GM12875 (cell line): ENCODE data around the gene MFSD6.
"Not testable (repeated sequence)": the region's sequence is repeated elsewhere in the genome, so short reads cannot be mapped to it uniquely, and the experiment has no call there.

Experiments used
- H3K4me3 ChIP-seq: one replicate; pipeline ENCODE4 v1.5.1; 2011; ENCODE audit warnings: low read depth, low read length, control low read depth
- TF ChIP-seq, protein P1 (sequence below): IDR thresholded peaks from 2 replicates; pipeline ENCODE4 v1.5.1; 2011; ENCODE audit warnings: low read depth, mild to moderate bottlenecking, control low read depth, inconsistent platforms, low read length, moderate library complexity, borderline replicate concordance; ENCODE audit not compliant: insufficient read depth

MFSD6 gene

DNA sequence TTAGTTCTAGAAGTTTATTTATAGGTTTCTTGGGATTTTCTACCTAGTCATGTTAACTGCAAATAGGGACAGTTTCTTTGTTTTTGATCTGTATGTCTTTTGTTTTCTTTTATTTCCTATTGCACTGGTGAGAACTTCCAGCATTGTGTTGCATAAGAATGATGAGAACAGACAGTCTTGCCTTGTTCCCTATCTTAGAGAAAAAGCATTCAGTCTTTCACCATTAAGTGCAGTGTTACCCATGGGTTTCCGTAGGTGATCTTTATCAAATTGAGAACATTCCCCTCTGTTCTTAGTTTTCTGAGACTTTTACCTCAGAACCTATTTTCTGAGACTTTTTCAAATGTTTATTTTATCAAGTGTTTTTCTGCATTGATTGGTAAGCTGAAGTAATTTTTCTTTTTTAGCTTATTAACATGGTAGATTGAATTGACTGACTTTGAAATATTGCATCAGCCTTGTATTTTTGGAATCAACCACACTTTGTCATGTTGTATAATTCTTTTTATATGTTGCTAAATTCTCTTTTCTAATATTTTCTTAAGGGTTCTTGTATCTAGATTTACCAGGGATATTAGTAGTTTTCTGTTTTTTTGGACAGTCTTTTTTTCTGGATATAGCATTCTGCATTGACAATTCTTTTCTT lies 17.2 kb downstream of the MFSD6 start:
- H3K4me3 ChIP-seq = no peak overlapping the region
- TF ChIP-seq, protein P1, sequence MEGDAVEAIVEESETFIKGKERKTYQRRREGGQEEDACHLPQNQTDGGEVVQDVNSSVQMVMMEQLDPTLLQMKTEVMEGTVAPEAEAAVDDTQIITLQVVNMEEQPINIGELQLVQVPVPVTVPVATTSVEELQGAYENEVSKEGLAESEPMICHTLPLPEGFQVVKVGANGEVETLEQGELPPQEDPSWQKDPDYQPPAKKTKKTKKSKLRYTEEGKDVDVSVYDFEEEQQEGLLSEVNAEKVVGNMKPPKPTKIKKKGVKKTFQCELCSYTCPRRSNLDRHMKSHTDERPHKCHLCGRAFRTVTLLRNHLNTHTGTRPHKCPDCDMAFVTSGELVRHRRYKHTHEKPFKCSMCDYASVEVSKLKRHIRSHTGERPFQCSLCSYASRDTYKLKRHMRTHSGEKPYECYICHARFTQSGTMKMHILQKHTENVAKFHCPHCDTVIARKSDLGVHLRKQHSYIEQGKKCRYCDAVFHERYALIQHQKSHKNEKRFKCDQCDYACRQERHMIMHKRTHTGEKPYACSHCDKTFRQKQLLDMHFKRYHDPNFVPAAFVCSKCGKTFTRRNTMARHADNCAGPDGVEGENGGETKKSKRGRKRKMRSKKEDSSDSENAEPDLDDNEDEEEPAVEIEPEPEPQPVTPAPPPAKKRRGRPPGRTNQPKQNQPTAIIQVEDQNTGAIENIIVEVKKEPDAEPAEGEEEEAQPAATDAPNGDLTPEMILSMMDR = no peak

DNA sequence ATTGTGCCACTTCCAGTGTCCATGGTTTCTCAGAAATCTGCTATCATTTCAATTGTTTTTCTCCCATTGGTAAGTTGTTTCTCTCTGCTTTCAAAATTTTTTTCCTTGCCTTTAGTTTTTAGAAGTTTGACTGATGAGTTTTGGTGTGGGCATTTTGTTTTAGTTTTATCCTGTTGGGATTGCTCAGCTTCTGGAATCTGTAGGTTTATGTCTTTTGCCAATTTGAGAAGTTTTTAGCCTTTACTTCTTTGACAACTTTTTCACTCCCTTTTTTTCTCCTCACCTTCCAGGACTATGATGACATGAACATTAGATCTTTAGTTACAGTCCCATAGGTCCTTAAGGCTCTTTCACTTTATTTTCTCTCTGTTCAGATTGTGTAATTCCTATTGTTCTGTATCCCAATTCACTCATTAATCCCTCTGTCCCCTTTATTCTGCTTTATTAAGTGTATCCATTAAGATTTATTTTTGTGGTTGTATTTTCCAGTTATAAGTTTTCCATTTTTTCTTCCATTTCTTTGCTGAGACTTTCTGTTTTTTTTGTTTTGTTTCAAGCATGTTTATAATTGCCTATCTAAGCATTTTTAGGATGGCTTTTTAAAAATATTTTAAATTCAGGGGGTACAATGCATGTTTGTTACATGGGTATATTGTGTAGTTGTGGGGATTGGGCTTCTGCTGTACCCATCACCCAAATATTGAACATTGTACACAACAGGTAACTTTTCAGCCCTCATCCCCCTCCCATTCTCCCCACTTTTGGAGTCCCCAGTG lies 17.9 kb downstream of the MFSD6 start:
- H3K4me3 ChIP-seq = no peak overlapping the region
- TF ChIP-seq, protein P1 = no peak

DNA sequence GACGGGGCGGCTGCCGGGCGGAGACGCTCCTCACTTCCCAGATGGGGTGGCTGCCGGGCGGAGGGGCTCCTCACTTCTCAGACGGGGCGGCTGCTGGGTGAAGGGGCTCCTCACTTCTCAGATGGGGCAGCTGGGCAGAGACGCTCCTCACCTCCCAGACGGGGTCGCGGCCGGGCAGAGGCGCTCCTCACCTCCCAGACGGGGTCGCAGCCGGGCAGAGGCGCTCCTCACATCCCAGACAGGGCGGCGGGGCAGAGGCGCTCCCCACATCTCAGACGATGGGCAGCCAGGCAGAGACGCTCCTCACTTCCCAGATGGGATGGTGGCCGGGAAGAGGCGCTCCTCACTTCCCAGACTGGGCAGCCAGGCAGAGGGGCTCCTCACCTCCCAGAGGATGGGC lies 22.7 kb downstream of the MFSD6 start:
- not testable (repeated sequence) for H3K4me3 ChIP-seq

DNA sequence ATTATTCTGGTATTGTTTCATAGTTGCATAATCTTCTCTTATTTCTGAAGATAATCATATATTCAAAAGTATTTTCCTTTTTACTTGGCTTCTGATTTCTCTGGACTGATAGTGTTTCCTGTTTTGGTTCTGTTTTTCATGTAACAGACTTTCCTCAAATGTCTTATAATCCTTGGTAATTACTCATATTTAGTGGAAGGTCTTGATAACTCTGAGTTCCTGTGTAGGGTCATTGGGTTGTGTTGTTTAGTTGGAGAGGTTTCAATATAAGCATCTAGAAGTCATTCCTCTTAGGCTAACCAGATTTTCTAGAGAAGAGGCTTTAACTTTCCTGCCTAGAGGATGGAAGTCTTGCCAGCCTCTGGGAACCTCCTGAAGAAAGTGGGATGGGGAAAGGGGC lies 23.8 kb downstream of the MFSD6 start:
- no peak overlapping the region for H3K4me3 ChIP-seq
- TF ChIP-seq, protein P1 = no peak

DNA sequence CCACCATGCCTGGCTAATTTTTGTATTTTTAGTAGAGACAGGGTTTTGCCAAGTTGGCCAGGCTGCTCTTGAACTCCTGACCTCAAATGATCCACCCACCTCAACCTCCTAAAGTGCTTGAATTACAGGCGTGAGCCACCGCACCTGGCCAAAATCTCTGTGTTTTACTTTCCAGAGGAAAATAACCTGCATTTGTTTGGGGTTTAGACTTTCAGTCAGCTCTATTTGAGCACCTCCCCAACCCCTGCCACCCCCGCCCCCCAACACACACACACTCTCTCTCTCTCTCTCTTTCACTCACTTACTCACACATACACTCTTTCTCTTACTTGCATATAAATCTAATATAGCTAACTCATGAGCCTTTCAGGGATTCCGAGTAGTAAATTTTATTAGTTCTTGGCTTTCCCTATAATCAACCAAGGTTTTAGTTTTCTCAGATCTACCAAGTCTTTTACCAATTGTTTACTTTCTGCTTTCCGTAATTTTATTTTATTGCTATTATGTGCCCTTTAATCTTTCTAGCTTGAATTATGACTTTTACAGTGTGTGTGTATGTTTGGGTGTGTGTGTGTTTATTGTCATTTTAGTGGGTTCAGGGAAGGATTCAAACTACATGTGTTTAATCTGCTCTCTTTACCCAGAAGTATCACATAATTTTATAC lies 24.5 kb downstream of the MFSD6 start:
- TF ChIP-seq, protein P1 = no peak
- H3K4me3 ChIP-seq = no peak overlapping the region

DNA sequence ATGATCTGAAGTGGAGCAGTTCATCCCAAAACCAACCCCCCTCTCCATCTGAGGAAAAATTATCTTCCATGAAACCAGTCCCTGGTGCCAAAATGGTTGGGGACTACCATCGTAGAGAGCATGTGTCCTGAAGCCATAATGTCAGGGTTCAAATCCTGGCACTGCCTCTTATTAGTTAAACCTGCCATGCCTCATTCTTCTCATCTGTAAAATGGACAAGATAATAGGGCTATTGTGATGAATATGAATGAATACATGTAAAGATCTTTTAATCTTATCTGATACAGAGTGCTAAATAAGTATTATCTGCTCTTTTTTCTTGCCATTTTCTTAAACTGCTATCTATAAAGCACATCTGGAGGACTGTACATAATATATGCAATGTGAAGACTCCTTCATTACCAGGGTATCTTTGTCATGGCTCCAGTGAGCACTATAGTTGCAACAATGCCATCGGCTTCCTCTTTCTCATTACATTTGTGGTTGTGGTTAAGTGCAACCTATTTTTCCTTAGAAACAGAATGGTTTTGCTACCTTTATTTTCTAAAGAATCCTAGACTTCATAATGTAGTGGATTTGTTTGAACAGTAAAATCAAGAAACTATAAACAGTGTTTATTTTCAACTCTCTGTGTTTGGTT lies 27.0 kb downstream of the MFSD6 start:
- TF ChIP-seq, protein P1 = no peak
- no peak overlapping the region for H3K4me3 ChIP-seq

DNA sequence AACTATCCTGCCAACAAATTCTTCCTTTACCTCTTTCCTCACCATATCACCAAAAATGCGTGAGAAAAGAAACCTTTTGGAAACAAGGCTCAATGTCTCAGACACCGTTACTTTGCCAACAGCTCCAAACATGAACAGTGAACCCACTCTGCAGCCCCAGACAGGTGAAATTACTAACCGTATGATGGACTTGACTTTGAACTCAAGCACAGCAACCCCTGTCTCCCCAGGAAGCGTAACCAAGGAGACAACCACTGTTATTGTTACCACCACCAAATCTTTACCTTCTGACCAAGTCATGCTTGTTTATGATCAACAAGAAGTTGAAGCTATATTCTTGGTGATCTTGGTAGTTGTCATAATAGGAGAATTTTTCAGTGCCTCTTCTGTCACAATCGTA lies 28.4 kb downstream of the MFSD6 start:
- no peak overlapping the region for H3K4me3 ChIP-seq
- TF ChIP-seq, protein P1 = no peak
